Effector CD4-positive, alpha-beta T cell (primary cell): ENCODE results near the gene POM121L2. TPM values are rescaled to one million over a fixed set of nuclear protein-coding genes. Genes with fewer than 3 reads are reported as not detected.

Source experiments
- DNase-seq: peaks from one replicate; pipeline ENCODE4 v3.0.0-alpha.2; 2020
- total RNA-seq: gene quantifications from one replicate; lab custom pipeline; 2026; lab: John Stamatoyannopoulos, UW

The POM121L2 gene
- not detected for total RNA-seq

DNA sequence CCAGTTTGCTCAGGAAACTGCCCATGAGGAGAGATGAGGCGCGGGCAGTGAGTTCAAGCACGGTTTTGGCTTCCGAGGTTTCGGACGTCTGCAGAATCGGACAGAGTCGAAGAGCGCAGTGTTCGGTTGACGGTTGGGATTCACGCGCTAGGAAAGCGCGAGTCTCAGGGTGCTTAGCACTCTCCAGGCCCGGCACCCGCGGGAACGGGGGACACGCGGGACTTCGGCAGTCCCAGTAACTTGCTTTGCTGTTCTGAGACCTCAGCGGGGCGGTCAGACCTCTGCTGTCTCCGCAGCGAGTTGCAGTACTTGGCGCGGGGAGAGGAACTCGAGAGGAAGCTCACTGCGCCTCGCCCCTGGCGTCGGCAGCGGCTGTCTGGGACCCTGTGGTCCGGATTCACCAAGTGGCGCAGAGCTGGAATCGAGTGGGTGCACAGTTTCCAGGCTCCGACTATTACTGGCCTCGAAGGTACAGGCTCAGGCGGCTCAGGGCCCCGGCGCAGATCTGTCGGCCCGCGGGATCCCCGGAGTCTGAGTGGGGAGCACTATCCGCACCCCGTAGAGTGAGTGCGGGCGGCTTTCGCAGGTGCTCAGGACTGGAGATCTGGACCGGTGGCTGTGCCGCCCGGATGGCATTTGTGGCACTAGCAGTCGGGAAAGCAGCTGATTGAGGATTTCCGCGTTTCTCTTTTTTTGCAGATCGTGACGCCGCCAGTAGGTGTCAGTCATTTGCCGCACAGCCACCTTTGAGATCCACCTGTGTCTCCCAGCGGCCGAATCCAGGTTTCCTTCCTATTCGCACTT, at the start of gene POM121L2:
Gene POM121L2 (minus strand): TSS at position 128 of the 804 bp plus-strand sequence. CDS start 103 bp downstream, at position 25.
- DNase-seq: peak; percentile 36

DNA sequence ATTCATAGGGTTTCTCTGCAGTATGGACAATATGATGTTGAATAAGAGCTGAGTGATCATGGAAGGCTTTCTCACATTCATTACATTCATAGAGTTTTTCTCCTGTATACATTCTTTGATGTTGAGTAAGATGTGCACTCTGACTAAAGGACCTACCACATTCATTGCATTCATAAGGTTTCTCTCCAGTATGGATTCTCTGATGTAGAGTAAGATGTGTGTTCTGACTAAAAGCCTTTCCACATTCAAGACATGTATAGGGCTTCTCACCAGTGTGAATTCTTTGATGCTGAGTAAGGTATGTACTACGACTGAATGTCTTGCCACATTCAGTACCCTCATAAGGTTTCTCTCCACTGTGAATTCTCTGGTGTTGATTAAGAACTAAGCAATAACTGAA, 47.2 kb upstream of the POM121L2 start:
- DNase-seq: no peak

DNA sequence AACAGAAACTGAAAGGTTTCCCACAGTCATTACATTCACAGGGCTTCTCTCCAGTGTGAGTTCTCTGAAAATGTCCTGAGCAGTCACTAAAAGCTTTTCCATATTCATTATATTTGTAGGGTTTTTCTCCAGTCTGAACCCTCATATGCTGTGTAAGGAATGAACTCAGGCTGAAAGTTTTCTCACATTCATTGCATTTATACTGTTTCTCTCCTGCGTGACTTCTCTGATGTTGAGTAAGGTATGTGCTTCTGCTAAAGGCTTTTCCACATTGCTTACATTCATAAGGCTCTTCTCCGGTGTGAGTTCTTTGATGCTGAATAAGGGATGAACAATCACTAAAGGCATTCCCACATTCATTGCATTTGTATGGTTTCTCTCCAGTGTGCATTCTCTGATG, 46.7 kb upstream of the POM121L2 start:
- DNase-seq: no peak

DNA sequence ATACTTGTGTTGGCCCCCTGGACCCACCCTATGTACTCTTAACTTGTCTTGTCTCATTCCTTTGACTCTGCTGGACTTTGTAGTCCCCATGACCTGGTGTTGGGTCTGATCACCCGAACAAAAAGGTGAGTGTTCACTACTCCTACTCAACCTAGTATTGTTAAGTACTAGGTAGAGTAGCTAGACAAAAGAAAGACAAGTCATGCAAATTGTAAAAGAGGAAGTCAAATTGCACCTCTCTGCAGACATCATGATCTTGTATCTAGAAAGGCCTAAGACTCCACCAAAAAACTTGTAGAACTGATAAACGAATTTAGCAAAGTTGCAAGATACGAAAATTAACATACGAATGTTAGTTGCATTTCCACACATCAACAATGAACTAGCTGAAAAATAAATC, 40.8 kb upstream of the POM121L2 start:
- no peak for DNase-seq

DNA sequence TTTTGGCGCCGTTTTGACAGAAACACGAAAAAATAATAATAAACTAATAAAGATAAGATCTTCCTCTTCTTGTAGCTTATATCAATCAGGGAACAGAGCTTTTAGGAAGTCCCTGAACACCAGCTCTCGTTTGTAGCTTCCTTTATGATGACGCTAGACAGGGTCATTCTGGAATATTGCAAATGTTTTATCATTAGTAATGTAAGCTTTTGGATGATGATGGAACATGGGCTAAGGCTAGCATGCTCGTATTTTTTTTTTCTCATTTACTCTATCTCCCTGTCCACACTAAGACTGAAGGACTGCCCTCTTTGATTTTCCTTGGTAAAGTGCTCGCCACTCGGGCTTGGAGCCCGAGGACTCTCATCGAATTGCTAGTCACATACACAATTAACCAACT, 22.1 kb upstream of the POM121L2 start:
- no peak for DNase-seq

DNA sequence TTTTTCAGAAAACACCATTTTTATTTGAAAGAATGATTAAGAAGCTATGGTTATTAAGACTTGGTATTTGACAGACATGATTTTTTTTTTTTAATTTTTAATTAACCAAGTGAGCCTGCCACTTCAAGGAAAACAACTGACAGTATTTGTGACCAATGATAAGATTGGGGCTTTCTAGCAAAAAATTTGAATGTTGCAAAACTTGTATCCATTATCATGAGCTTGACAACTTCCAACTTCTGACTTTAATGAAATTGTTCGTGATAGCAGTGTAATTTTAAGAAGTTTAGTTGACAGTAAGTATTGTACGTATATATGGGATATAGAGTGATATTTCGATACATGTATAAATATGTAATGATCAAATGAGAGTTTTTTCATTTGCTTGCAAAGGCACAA, 21.6 kb upstream of the POM121L2 start:
- no peak for DNase-seq

DNA sequence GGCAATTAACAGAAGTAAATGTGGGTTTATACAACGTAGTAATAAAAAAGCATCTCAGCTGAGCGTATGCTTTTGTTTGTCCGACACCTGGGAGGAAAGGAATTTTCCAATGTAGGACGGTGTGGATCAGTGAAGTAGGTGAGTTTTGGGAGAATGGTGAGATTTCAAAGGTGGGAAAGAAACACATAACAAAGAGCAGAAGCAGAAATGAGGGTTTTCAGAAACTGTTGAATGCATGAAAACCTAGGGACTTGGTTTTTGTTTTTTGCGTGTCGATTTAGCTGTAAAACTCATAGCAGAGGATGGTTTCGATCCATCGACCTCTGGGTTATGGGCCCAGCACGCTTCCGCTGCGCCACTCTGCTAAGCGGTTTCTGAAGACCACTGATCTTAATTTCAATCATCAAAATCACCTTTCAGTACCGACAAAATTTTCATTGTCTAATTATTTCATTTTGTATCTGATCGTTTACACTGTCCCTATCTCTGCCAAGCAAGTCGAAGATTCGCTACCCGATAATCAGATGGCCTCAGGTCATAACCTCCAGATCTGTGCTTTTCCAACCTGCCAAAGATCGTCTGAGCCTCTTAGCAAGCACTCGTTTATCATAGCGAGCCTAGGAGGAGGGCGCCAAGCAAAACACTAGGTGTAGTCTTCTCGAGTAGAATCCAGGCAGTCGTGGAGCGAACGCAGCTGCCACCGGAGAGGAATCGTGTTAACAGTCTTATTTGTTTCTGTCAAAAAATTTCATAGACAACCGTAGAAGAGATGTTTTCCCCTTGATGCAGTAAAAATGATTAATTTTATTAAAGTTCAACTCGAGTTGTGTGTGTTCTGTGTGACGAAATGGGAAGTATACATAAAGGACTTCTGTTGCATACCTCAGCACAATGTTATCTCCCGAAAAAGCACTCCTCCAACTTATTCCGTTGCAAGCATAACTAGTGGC, 20.9 kb upstream of the POM121L2 start:
- no peak for DNase-seq

DNA sequence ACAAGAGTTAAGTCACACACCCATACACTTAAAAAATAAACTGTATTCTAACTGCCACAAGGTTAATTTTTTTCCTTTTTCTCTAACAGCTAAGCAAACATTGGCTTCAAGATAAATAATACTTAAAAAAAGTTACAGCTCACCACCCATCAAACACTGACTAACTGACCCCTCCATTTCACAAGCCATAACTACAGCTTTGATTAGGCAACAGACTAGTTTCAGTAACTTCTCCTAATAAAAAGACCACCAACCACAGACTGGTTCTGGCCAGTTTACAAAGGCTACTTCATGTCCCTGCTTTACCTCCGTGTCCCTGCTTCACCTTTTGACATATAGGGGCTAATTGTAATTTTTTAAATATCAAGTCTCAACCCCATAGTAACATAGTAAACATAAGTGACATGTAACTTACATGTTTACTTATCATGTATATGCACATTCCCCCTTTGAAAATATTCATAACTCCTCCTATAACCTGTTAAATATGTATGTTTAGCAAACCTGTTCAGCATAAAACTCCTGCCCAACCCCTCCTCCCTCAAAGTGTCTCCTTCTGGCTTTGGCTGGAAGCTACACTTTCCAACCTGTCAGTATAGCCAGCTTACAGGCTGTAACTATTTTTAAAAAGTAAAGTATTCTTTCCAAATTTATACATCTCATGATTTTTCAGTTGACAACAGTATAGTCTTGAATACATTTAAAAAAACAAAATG, 15.1 kb upstream of the POM121L2 start:
- no peak for DNase-seq

DNA sequence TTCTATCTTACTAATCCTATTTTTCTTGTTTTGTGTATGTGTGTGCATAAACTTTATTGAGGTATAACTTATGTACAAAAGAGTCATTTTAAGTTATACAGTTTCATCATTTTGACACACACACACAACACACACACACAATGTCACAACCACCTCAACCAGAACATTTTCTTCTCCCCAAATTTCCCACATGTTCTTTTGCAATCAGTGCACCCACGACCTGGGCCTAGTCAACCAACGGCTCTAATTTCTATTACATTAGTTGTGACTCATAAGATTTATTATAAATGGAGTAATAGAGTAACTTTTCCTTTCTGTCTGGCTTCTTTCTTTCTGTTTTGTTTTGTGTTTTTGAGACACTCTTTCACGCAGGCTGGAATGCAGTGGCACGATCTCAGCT, 9.8 kb upstream of the POM121L2 start:
- DNase-seq: no peak

DNA sequence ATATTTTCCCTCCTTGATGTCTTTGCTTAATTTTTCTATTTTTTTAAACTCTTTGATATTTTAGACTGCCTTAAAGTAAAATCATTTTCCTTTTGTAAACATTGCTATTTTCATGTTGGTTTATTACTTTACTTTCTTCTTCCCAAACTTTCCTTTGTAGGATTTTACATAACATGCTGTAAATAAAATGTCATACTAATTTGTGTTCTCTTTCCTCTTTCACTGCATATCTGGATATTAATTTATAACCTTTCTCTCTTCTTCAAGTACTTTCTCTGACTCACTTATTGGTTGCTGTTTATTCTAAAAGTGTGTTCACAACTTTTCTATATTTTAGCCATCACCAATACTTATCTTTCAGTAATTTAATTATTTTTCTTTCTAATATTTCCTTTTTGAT, 9.3 kb upstream of the POM121L2 start:
- no peak for DNase-seq

DNA sequence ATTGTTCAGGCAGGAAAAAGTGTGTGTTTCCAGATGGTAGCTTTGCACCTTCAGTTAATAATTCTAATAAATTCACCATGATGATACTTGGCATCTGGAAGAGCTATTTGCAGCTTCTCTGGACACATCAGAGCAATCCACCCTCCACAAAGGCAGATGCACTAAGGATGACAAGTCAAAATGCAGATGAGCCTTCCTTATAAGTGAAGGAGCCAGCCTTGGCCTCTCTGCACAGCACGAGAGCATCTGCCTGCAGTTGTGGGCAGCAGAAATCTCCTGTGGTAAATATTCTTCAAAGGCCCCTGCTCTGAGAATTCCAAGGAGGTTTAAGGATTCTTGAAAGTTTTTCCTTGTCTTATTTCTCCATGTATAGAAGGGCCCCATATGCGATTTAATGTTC, 6.9 kb upstream of the POM121L2 start:
- no peak for DNase-seq

DNA sequence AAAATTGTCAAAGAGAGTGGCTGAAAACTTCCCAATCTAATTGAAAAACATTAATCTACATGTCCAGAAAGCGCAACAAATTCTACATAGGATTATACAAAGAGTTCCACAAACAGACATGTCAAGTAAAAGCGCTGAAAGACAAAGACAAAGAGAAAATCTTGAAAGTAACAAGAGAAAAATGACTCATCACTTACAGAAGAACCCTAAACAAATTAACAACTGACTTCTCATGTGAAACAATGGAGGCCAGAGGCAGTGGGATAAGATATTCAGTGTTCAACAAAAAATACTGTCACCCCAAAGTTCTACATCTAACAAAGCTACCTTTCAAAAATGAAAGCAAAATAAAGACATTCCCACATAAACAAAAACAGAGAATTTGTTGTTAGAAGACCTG, 2.0 kb upstream of the POM121L2 start:
- no peak for DNase-seq

DNA sequence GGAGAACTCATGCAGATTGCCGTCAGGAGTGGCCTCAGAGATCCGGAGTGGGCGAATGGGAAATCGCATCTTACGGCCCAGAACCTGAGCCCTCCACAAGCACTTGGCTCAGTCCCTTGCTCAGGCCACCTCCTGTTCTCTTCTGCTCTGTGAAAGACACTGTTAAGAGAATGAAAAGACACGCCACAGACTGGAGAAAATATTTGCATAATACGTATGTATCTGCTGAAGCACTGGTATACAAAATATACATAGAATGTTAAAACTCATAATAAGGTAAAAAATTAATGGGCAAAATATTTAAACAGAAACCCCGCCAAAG, 838 bp upstream of the POM121L2 start:
- no peak for DNase-seq

DNA sequence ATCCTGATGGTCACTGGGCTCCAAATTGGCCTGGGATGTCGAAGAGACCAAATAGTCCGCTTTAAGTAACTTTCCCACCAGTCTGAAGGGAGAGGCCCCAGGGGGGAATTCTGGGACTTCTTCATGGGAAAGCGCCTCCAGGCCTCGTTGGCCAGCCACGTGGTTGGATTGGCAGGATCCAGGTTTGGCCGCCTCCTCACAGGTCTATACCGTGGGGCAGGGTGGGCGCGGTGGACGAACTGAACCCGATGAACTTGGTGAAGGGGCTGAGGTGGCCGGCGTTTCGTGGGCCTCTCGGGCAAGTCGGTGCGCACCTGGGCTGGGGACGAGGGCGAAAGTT, 297 bp downstream of the POM121L2 start:
- DNase-seq: no peak

DNA sequence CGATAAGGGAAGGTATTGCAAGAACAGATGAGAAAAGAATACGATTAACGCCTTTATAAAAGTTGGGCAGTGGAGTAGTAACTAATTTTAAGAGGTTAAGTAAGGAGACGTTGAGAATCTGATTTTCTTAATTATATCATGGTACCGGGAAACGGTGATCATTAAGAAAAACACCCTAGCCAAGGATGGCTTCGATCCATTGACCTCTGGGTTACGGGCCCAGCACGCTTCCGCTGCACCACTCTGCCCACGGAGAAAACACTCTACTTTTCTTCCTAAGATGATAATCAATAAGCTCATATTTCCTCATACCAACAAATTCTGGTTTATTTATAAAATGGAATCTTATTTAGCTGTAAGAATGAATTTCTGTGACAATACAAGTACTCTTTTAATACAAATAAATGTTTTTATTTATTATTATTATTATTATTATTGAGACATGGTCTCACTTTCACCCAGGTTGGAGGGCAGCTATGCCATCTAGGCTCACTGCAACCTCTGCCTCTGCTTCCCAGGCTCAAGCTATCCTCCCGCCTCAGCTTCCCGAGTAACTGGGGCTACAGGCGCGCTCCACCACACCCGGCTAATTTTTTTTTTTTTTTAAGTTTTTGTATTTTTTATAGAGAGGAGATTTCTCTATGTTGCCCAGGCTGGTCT, 8.3 kb downstream of the POM121L2 start:
- no peak for DNase-seq

DNA sequence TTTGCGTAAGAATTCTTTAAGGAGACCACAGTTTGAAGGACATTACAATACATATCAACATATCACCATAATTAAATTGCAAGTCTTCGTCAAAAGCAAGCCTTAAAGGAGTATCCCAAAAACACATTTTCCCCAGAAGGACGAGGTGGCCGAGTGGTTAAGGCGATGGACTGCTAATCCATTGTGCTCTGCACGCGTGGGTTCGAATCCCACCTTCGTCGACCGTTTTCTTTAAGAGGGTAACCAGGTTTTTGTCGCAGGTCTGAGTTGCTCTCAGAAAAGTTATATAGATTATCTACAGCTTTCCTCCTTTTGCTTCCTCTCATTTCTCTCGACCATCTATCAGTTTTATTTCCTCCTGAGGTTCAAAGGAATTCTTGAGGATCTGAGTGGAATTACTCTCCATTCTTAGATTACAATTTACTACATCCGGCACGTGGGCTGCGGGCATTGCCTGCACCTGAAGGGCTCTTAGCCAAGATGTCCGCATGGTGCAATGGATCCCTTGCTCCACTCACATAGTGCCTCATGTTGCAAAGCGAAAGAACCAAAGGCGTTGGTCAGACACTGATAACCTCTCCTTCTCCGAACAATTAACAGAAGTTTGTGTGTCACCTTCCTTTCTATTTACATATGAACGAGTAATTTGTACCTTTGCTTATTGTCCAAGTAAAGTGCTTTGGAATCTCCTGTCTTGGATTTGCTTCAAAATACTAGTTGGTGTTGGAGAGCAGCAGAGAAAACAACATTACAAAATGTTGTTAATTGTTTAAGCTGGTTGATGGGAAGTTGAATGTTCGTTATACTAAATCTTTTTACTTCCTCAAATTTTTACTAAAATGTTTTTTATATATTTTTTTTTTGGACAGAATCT, 14.0 kb downstream of the POM121L2 start:
- DNase-seq: no peak

DNA sequence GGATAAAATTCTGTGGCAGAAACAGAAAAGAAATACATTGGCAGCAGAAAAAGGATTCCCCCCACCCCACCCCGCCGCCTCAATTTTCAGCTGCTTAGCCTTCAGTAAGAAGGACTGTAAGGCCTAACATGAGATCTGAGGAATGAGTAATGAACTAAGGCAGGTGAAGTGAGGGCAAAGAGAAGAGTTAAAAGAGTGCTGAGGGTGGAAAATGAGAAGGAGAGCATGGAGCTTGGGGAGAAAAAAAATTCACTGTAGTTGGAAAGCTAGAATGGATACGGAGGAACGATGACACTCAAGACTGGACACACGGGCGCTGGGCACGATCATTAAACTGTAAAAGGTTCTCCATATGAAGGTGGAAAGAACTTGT, 14.6 kb downstream of the POM121L2 start:
- DNase-seq: no peak

DNA sequence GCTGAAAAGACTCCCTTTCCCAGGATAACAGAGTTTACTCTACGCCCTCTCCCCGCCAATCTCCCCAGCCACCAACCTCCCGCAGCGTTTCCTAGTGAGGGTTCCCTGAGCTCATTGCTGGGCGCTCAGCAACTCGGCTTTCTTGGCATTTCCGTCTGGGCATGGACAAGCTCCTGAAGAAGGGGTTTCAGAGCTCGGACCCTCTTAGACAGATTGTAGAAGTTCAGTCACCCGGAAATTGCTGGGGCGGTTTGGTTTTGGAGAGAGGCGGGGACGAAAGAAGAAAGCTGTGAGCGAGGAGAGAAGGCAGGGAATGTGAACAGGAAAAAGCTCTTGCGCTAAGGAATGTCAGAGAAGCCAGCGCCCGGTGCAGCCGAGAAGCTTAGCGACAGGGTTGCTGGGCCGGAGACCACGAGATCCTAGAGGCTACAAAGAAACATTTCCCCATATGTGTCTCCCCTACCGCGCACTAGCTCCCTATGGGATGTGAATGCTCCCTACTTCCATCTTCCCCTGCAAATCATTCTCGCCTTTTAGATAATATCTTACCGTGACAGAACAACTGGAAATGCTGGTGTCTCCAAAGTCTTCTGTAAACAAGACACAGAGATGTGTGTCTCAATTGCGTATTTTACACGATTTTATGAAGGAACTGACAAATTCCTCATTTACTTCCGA, 15.8 kb downstream of the POM121L2 start:
- DNase-seq: no peak

DNA sequence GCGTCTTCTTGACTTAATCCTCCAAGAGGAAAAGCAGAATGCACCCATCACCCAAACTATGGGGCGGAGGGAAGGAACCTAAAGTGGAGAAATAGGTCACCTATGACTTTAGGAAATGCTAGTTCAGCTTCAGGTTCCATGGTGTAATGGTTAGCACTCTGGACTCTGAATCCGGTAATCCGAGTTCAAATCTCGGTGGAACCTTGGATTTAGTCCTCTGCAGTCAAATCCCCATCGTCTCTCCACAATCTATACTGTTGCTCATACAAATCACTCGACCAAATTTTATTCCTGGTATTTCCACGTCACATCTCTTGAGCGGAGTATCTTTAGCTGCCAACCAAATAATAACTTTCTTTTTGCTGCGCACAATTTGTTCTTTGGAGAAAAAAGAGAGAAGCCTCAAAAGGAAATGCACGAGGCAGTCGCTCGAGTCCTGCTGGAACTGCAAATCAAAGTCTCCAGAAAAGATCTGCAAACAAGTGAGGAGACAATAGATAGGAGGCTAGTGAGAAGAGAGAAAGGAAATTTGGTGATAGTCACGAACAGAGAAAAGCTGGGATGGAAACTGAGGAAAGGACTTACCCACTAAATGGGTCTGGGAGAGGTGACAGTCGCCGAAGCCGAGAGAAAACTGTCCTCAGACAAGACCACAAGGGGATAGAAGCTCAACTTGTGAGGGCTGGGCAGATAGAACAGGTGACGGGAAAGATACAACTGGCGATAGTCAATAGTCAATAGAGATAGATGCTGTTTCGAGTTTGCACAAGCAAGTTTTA, 16.6 kb downstream of the POM121L2 start:
- no peak for DNase-seq

DNA sequence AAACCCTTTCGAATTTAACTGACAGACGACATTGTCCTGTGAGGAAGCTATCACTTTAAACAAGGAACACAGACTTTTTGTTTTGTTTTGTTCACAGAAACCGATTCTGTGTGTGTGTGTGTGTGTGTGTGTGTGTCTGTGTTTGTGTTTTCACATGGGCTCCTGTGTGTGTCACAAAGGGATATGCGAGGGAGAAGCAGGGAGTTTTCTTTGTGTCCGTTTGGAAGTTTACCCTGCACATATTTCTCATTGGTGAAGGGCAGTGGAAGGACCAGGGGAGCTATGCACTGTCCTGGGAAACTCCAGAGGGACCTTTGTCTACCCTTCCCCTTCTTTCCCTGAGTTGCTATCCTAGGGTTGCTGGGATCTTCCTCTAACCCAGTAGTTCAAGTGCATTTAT, 17.7 kb downstream of the POM121L2 start:
- no peak for DNase-seq
